ENCODE results near the gene MARK1. TPM values are rescaled to one million over a fixed set of nuclear protein-coding genes. Genes with fewer than 3 reads are reported as not detected.

The MARK1 gene
- total RNA-seq, 1 donor from 2014 or later: not detected

GRCh38 chr1:220528679-220529501 is 954 bp downstream of the MARK1 start:
- intact Hi-C loops (cut with micrococcal nuclease): no loop called here

GRCh38 chr1:220529521-220530020 is 1.6 kb downstream of the MARK1 start:
- intact Hi-C loops (cut with micrococcal nuclease): no loop called here

GRCh38 chr1:220533504-220534109 is 5.7 kb downstream of the MARK1 start:
- intact Hi-C loops (cut with micrococcal nuclease): no loop called here

- intact Hi-C loops (cut with micrococcal nuclease): no loop called here
Measured at GRCh38 chr1:220544901-220545303, 17.0 kb downstream of the MARK1 start.

- intact Hi-C loops (cut with micrococcal nuclease): no loop called here
Measured at GRCh38 chr1:220550811-220551399, 23.0 kb downstream of the MARK1 start.

GRCh38 chr1:220551718-220552117 is 23.8 kb downstream of the MARK1 start:
- intact Hi-C loops (cut with micrococcal nuclease): no loop called here

- intact Hi-C loops (cut with micrococcal nuclease): no loop called here
Measured at GRCh38 chr1:220552672-220553260, 24.8 kb downstream of the MARK1 start.

GRCh38 chr1:220556641-220557040 is 28.7 kb downstream of the MARK1 start:
- intact Hi-C loops (cut with micrococcal nuclease): no loop called here

- intact Hi-C loops (cut with micrococcal nuclease): no loop called here
Measured at GRCh38 chr1:220563564-220563963, 35.6 kb downstream of the MARK1 start.

GRCh38 chr1:220564216-220564615 is 36.3 kb downstream of the MARK1 start:
- intact Hi-C loops (cut with micrococcal nuclease): no loop called here

GRCh38 chr1:220565670-220566069 is 37.7 kb downstream of the MARK1 start:
- intact Hi-C loops (cut with micrococcal nuclease): no loop called here

- intact Hi-C loops (cut with micrococcal nuclease): no loop called here
Measured at GRCh38 chr1:220566869-220567268, 38.9 kb downstream of the MARK1 start.

GRCh38 chr1:220572416-220572815 is 44.5 kb downstream of the MARK1 start:
- intact Hi-C loops (cut with micrococcal nuclease): no loop called here

GRCh38 chr1:220573836-220574235 is 45.9 kb downstream of the MARK1 start:
- intact Hi-C loops (cut with micrococcal nuclease): no loop called here

- intact Hi-C loops (cut with micrococcal nuclease): no loop called here
Measured at GRCh38 chr1:220575718-220576497, 48.0 kb downstream of the MARK1 start.

- intact Hi-C loops (cut with micrococcal nuclease): no loop called here
Measured at GRCh38 chr1:220577926-220578325, 50.0 kb downstream of the MARK1 start.

GRCh38 chr1:220579317-220579716 is 51.4 kb downstream of the MARK1 start:
- intact Hi-C loops (cut with micrococcal nuclease): no loop called here

GRCh38 chr1:220592714-220593113 is 64.8 kb downstream of the MARK1 start:
- intact Hi-C loops (cut with micrococcal nuclease): no loop called here

GRCh38 chr1:220594356-220594755 is 66.4 kb downstream of the MARK1 start:
- intact Hi-C loops (cut with micrococcal nuclease): no loop called here

- intact Hi-C loops (cut with micrococcal nuclease): no loop called here
Measured at GRCh38 chr1:220595179-220595578, 67.2 kb downstream of the MARK1 start.

- intact Hi-C loops (cut with micrococcal nuclease): no loop called here
Measured at GRCh38 chr1:220604926-220605325, 77.0 kb downstream of the MARK1 start.

Data from T-helper 1 cell treated with Interleukin-12 subunit alpha and Interleukin-12 subunit beta and Interleukin-4 antibody, amounts not matched to agents 30 ng/mL and 1 ng/mL, for 36 hours (primary cell).